Suppressor macrophage (primary cell): Measurements from ENCODE around the gene CEBPZ.

Experiments
- DNase-seq, 4 experiments: peaks; one replicate each; pipeline ENCODE4 v3.0.0-alpha.2; 2020 to 2022

CEBPZ gene

DNA sequence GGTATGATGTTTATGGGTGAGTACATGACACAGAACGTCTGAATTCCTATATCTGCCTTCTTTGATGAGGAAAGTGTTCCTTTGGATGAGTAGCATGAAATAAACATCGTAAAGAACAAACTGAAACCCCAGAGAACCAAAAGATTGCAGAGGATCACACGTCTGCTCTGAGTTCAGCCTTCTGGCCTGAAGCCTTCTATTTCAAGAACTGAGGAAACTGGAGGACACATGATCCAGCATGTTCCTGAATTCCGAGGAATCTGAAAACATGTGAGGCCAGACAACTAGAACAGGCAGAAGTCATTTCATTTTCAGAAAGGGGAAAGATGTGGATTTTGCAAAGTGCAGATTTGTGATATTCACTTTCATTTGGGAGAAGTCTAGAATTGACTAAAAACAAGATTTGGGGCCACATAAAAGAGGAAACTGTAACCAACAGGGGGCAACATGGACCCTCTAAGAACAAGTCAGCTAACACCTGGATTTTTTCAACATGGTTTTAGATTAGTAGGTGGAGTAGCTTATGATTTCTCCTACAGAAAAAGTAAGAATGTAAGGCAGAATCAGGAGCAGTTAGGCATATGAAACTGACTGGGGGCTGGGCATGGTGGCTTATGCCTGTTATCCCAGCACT is 51.3 kb downstream of the CEBPZ start:
- peak; percentile 8 to 42 (median 28) for DNase-seq

- DNase-seq = no peak
Observed at GRCh38 chr2:37173741-37174140, 57.7 kb downstream of the CEBPZ start.

GRCh38 chr2:37171624-37171950 is 59.8 kb downstream of the CEBPZ start:
- DNase-seq = no peak

DNA sequence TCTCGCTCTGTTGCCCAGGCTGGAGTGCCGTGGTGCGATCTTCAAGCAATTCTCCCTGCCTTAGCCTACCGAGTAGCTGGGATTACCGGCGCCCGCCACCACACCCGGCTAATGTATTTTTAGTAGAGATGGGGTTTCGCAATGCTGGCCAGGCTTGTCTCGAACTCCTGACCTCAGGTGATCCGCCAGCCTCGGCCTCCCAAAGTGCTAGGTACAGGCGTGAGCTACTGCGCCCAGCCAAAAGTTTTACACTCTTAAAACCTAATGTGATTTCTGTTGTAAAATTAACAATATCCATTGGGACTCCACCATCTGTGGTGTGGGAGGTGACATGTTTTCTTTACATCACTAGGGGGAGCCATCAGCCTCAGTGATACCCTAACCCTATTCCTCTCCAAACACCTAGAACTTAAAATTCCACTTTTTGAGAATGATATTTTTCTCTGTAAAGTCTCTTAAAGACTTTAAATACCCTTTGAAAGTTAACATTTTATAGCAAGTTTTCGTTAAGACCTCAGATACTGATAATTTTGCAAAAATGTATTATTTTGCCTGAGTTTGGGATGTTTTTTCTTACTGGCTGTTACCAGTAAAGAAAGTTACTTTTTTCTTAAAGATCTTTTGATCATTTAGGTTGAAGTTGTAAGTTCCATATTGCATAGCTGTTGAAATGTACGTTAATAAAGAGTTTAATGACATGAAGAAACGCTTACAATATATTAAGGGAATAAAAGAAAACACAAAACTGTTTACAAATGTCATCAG is 63.0 kb downstream of the CEBPZ start:
- DNase-seq = peak; percentile 29 to 67 (median 61)

GRCh38 chr2:37167636-37168180 is 63.7 kb downstream of the CEBPZ start:
- DNase-seq = no peak

DNA sequence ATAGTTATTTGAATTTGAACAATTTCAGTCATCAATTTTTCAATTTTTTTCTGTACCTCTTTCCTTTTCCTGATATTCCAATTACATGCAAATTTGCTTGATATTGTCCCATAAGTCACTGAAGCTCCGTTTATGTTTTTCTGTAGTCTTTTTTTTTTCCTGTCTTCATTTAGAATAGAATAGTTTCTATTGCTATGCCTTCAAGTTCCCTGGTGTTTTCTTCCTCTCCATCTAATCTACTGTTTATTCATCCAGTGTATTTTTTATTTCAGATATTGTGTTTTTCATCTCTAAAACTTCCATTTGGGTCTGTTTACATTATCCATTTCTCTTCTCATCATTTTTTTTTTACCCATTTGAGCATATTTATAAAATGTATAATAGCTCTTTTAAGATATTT is 66.6 kb downstream of the CEBPZ start:
- DNase-seq = no peak

- peak; percentile 84 to 93 (median 91) for DNase-seq
Observed at GRCh38 chr2:37156857-37157714, 74.3 kb downstream of the CEBPZ start, which contains the start of gene EIF2AK2. TSS of gene EIF2AK2 (minus strand) at chr2:37156980. CDS start at chr2:37147806, 9,174 bp downstream.

GRCh38 chr2:37156071-37156856 is 75.1 kb downstream of the CEBPZ start:
- DNase-seq = peak; percentile 19 to 43 (median 38)

DNA sequence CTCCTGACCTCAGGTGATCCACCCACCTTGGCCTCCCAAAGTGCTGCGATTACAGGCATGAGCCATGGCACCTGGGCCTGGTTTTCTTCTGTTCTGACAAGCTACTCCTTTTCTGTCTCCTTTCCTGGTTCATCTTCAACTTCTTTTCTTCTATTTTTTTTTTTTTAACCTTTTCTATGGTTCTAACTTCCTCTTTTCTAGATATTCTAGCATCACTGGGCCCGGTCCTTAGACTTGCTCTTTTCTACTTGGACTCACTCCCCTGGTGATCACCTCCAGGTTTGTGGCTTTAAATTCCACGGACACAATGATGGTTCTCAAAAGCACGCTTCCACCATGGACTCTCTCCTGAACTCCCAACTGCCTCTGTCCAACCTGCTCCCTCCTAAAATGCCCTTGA is 76.6 kb downstream of the CEBPZ start:
- no peak for DNase-seq

DNA sequence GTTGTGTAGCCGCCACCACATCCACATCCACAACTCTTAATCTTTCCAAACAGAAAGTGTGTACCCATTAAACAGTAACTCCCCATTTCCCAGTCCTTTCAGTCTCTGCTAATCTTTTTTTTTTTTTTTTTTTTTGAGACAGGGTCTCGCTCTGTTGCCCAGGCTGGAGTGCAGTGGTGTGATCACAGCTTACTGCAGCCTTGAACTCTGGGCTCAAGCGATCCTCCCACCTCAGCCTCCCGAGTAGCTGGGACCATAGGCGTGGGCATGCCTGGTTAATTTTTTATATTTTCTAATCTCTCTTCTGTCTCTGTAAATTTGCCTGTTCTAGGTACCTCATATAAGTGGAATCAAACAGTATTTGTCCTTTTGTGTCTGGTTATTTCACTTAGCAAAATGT is 78.2 kb downstream of the CEBPZ start:
- DNase-seq = no peak
